ENCODE results near the gene MRM3. TPM values are rescaled to one million over a fixed set of nuclear protein-coding genes. Genes with fewer than 3 reads are reported as not detected.
"Not testable (repeated sequence)": the region's sequence is repeated elsewhere in the genome, so short reads cannot be mapped to it uniquely, and the experiment has no call there.

Gene MRM3
- total and polyA plus RNA-seq, 2 donors: 13.2 to 15.4 TPM

DNA sequence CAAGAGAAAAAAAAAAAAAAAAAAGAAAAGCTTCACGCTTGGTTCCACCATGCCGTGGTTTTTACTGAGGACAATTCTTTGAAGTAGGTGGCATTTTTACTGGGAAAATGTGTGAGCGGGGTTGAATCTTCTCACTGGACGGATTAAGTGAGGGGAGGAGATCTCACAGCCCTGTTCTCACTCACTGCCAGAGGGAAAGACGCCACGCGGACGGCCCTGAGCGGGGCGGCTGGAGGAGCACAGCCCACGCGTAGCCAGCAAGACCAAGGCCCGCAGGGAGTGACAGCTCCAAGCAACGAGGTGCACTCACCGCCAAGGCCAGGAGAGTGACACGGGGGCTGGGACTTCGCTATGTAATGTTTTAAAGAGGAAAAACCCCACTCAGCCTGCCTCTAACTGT is 43.1 kb downstream of the MRM3 start:
- 91% methylated on average over 17 of the region's 17 CpGs for WGBS
- H3K36me3 ChIP-seq (ENCODE audit: control insufficient read depth in 2 of 2, insufficient read depth in 2 of 2, low read length in 1 of 2): no peaks in the 10 kb centered on the region
- peaks cover 0 to 1% of the 10 kb centered on the region in 2 donors for H3K9me3 ChIP-seq (ENCODE audit: control insufficient read depth in 2 of 2, insufficient read depth in 1 of 2, low read length in 1 of 2)
- no peak overlapping the region for H3K27ac ChIP-seq (ENCODE audit: low read depth in 1 of 2, low read length in 1 of 2)
- no peak overlapping the region for H3K4me3 ChIP-seq (ENCODE audit: low read length in 2 of 2)
- H3K4me1 ChIP-seq (ENCODE audit: control insufficient read depth in 2 of 2, insufficient read depth in 2 of 2, low read length in 2 of 2): no peaks in the 10 kb centered on the region
- no peak for DNase-seq (ENCODE audit: low read depth in 6 of 9, low spot score in 9 of 9)
- H3K27me3 ChIP-seq (ENCODE audit: control insufficient read depth in 2 of 2, insufficient read depth in 1 of 2, low read length in 1 of 2): no peaks in the 10 kb centered on the region

DNA sequence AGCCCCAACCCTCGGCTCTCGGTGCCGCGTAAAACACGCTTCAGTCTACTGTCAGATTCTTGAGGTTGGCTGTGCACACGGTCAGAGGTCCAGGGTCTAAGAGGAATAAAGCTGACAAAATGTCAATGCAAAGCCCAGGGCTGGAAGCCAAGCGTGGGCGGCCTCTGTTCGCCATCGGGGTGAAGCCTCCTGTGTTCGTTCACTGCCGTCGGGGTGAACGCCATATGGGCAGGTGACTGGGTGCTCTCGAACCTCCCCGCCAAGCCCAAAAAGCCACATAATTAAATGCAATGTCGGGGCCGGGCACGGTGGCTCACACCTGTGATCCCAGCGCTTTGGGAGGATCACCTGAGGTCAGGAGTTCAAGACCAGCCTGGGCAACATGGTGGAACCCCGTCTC is 44.6 kb downstream of the MRM3 start:
- H3K4me1 ChIP-seq (ENCODE audit: control insufficient read depth in 2 of 2, insufficient read depth in 2 of 2, low read length in 2 of 2): no peaks in the 10 kb centered on the region
- 93% methylated on average over 21 of the region's 21 CpGs for WGBS

GRCh38 chr17:828761-829160 is 46.6 kb downstream of the MRM3 start:
- H3K4me1 ChIP-seq (ENCODE audit: control insufficient read depth in 2 of 2, insufficient read depth in 2 of 2, low read length in 2 of 2): no peaks in the 10 kb centered on the region
- no peak overlapping the region for H3K4me3 ChIP-seq (ENCODE audit: low read length in 2 of 2)
- H3K27ac ChIP-seq (ENCODE audit: low read depth in 1 of 2, low read length in 1 of 2): no peak overlapping the region
- 82% methylated on average over 5 of the region's 5 CpGs for WGBS
- H3K36me3 ChIP-seq (ENCODE audit: control insufficient read depth in 2 of 2, insufficient read depth in 2 of 2, low read length in 1 of 2): no peaks in the 10 kb centered on the region
- no peaks in the 10 kb centered on the region for H3K27me3 ChIP-seq (ENCODE audit: control insufficient read depth in 2 of 2, insufficient read depth in 1 of 2, low read length in 1 of 2)
- peaks cover 0 to 6% of the 10 kb centered on the region in 2 donors for H3K9me3 ChIP-seq (ENCODE audit: control insufficient read depth in 2 of 2, insufficient read depth in 1 of 2, low read length in 1 of 2)
- no peak for DNase-seq (ENCODE audit: low read depth in 6 of 9, low spot score in 9 of 9)

More for the DNA sequence above, 44.6 kb downstream of the MRM3 start:
- Histone ChIP-seq H3K27ac (ENCODE audit: low read depth in 1 of 2, low read length in 1 of 2) (no peak overlapping the region), H3K9me3 (ENCODE audit: control insufficient read depth in 2 of 2, insufficient read depth in 1 of 2, low read length in 1 of 2) (peaks cover 0 to 6% of the 10 kb centered on the region in 2 donors), H3K27me3 (ENCODE audit: control insufficient read depth in 2 of 2, insufficient read depth in 1 of 2, low read length in 1 of 2) (no peaks in the 10 kb centered on the region), H3K36me3 (ENCODE audit: control insufficient read depth in 2 of 2, insufficient read depth in 2 of 2, low read length in 1 of 2) (no peaks in the 10 kb centered on the region), H3K4me3 (ENCODE audit: low read length in 2 of 2) (no peak overlapping the region)
- no peak for DNase-seq (ENCODE audit: low read depth in 6 of 9, low spot score in 9 of 9)

- not testable (repeated sequence) for DNase-seq (ENCODE audit: low read depth in 6 of 9, low spot score in 9 of 9); H3K4me1 ChIP-seq (ENCODE audit: control insufficient read depth in 2 of 2, insufficient read depth in 2 of 2, low read length in 2 of 2); H3K27me3 ChIP-seq (ENCODE audit: control insufficient read depth in 2 of 2, insufficient read depth in 1 of 2, low read length in 1 of 2); H3K4me3 ChIP-seq (ENCODE audit: low read length in 2 of 2); H3K36me3 ChIP-seq (ENCODE audit: control insufficient read depth in 2 of 2, insufficient read depth in 2 of 2, low read length in 1 of 2); H3K9me3 ChIP-seq (ENCODE audit: control insufficient read depth in 2 of 2, insufficient read depth in 1 of 2, low read length in 1 of 2); H3K27ac ChIP-seq (ENCODE audit: low read depth in 1 of 2, low read length in 1 of 2)
- 70% methylated on average over 3 of the region's 3 CpGs for WGBS
These were observed 47.5 kb downstream of the MRM3 start for GRCh38 chr17:829614-830013.

- H3K36me3 ChIP-seq (ENCODE audit: control insufficient read depth in 2 of 2, insufficient read depth in 2 of 2, low read length in 1 of 2): no peaks in the 10 kb centered on the region
- H3K4me1 ChIP-seq (ENCODE audit: control insufficient read depth in 2 of 2, insufficient read depth in 2 of 2, low read length in 2 of 2): no peaks in the 10 kb centered on the region
- no peak overlapping the region for H3K4me3 ChIP-seq (ENCODE audit: low read length in 2 of 2)
- H3K9me3 ChIP-seq (ENCODE audit: control insufficient read depth in 2 of 2, insufficient read depth in 1 of 2, low read length in 1 of 2): peaks cover 0 to 6% of the 10 kb centered on the region in 2 donors
- 85% methylated on average over 19 of the region's 19 CpGs for WGBS
- no peak overlapping the region for H3K27ac ChIP-seq (ENCODE audit: low read depth in 1 of 2, low read length in 1 of 2)
- no peak for DNase-seq (ENCODE audit: low read depth in 6 of 9, low spot score in 9 of 9)
- no peaks in the 10 kb centered on the region for H3K27me3 ChIP-seq (ENCODE audit: control insufficient read depth in 2 of 2, insufficient read depth in 1 of 2, low read length in 1 of 2)
These were observed 48.2 kb downstream of the MRM3 start for GRCh38 chr17:830381-830780.

- H3K27ac ChIP-seq (ENCODE audit: low read depth in 1 of 2, low read length in 1 of 2): no peak overlapping the region
- H3K4me1 ChIP-seq (ENCODE audit: control insufficient read depth in 2 of 2, insufficient read depth in 2 of 2, low read length in 2 of 2): no peaks in the 10 kb centered on the region
- H3K27me3 ChIP-seq (ENCODE audit: control insufficient read depth in 2 of 2, insufficient read depth in 1 of 2, low read length in 1 of 2): no peaks in the 10 kb centered on the region
- H3K4me3 ChIP-seq (ENCODE audit: low read length in 2 of 2): no peak overlapping the region
- no peaks in the 10 kb centered on the region for H3K36me3 ChIP-seq (ENCODE audit: control insufficient read depth in 2 of 2, insufficient read depth in 2 of 2, low read length in 1 of 2)
- 94% methylated on average over 7 of the region's 7 CpGs for WGBS
- peaks cover 0 to 6% of the 10 kb centered on the region in 2 donors for H3K9me3 ChIP-seq (ENCODE audit: control insufficient read depth in 2 of 2, insufficient read depth in 1 of 2, low read length in 1 of 2)
- DNase-seq (ENCODE audit: low read depth in 6 of 9, low spot score in 9 of 9): no peak
These were observed 48.8 kb downstream of the MRM3 start for GRCh38 chr17:830950-831349.

GRCh38 chr17:834136-834535 is 52.0 kb downstream of the MRM3 start:
- Histone ChIP-seq H3K27ac (ENCODE audit: low read depth in 1 of 2, low read length in 1 of 2) (no peak overlapping the region), H3K9me3 (ENCODE audit: control insufficient read depth in 2 of 2, insufficient read depth in 1 of 2, low read length in 1 of 2) (peaks cover 0 to 6% of the 10 kb centered on the region in 2 donors), H3K4me1 (ENCODE audit: control insufficient read depth in 2 of 2, insufficient read depth in 2 of 2, low read length in 2 of 2) (no peaks in the 10 kb centered on the region), H3K4me3 (ENCODE audit: low read length in 2 of 2) (no peak overlapping the region), H3K27me3 (ENCODE audit: control insufficient read depth in 2 of 2, insufficient read depth in 1 of 2, low read length in 1 of 2) (no peaks in the 10 kb centered on the region), H3K36me3 (ENCODE audit: control insufficient read depth in 2 of 2, insufficient read depth in 2 of 2, low read length in 1 of 2) (no peaks in the 10 kb centered on the region)
- 93% methylated on average over 6 of the region's 6 CpGs for WGBS
- no peak for DNase-seq (ENCODE audit: low read depth in 6 of 9, low spot score in 9 of 9)

DNA sequence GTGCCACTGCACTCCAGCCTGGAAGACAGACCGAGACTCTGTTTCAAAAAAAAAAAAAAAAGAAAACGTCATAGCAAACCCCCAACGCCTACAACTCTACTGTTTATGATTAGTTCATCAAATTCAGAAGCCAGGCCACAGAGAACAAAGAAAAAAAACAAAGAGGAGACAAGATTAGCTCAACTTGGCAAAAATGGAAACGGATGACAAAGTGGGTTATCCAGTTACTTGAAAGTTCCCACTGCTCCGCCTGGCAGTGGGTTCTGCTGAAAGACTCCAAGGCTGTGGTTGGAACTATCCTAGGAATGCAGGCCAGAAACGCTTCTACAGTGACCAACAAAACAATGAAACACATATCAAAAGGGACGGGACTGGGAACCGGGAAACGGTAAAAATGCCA is 53.1 kb downstream of the MRM3 start:
- WGBS: 78% methylated on average over 9 of the region's 9 CpGs

DNA sequence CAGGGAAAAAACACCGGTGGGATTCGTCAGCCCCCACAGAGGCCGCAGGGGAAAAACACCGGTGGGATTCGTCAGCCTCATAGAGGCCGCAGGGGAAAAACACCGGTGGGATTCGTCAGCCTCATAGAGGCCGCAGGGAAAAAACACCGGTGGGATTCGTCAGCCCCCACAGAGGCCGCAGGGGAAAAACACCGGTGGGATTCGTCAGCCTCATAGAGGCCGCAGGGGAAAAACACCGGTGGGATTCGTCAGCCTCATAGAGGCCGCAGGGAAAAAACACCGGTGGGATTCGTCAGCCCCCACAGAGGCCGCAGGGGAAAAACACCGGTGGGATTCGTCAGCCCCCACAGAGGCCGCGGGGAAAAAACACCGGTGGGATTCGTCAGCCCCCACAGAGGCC is 53.6 kb downstream of the MRM3 start:
- H3K4me3 ChIP-seq (ENCODE audit: low read length in 2 of 2); H3K9me3 ChIP-seq (ENCODE audit: control insufficient read depth in 2 of 2, insufficient read depth in 1 of 2, low read length in 1 of 2); H3K36me3 ChIP-seq (ENCODE audit: control insufficient read depth in 2 of 2, insufficient read depth in 2 of 2, low read length in 1 of 2); H3K27ac ChIP-seq (ENCODE audit: low read depth in 1 of 2, low read length in 1 of 2); H3K4me1 ChIP-seq (ENCODE audit: control insufficient read depth in 2 of 2, insufficient read depth in 2 of 2, low read length in 2 of 2); H3K27me3 ChIP-seq (ENCODE audit: control insufficient read depth in 2 of 2, insufficient read depth in 1 of 2, low read length in 1 of 2); DNase-seq (ENCODE audit: low read depth in 6 of 9, low spot score in 9 of 9): not testable (repeated sequence)
- 55% methylated on average over 2 of the region's 27 CpGs for WGBS

More for the DNA sequence above, 53.1 kb downstream of the MRM3 start:
- Histone ChIP-seq H3K4me1 (ENCODE audit: control insufficient read depth in 2 of 2, insufficient read depth in 2 of 2, low read length in 2 of 2) (no peaks in the 10 kb centered on the region), H3K9me3 (ENCODE audit: control insufficient read depth in 2 of 2, insufficient read depth in 1 of 2, low read length in 1 of 2) (peaks cover 0 to 4% of the 10 kb centered on the region in 2 donors), H3K4me3 (ENCODE audit: low read length in 2 of 2) (no peak overlapping the region), H3K36me3 (ENCODE audit: control insufficient read depth in 2 of 2, insufficient read depth in 2 of 2, low read length in 1 of 2) (no peaks in the 10 kb centered on the region), H3K27ac (ENCODE audit: low read depth in 1 of 2, low read length in 1 of 2) (no peak overlapping the region), H3K27me3 (ENCODE audit: control insufficient read depth in 2 of 2, insufficient read depth in 1 of 2, low read length in 1 of 2) (no peaks in the 10 kb centered on the region)
- DNase-seq (ENCODE audit: low read depth in 6 of 9, low spot score in 9 of 9): no peak

- H3K27ac ChIP-seq (ENCODE audit: low read depth in 1 of 2, low read length in 1 of 2): peak overlapping the region in 1 of 2 donors; percentile 70
- 96% methylated on average over 9 of the region's 9 CpGs for WGBS
- peaks cover 0 to 7% of the 10 kb centered on the region in 2 donors for H3K9me3 ChIP-seq (ENCODE audit: control insufficient read depth in 2 of 2, insufficient read depth in 1 of 2, low read length in 1 of 2)
- no peaks in the 10 kb centered on the region for H3K36me3 ChIP-seq (ENCODE audit: control insufficient read depth in 2 of 2, insufficient read depth in 2 of 2, low read length in 1 of 2)
- no peak overlapping the region for H3K4me3 ChIP-seq (ENCODE audit: low read length in 2 of 2)
- no peaks in the 10 kb centered on the region for H3K27me3 ChIP-seq (ENCODE audit: control insufficient read depth in 2 of 2, insufficient read depth in 1 of 2, low read length in 1 of 2)
- no peaks in the 10 kb centered on the region for H3K4me1 ChIP-seq (ENCODE audit: control insufficient read depth in 2 of 2, insufficient read depth in 2 of 2, low read length in 2 of 2)
- no peak for DNase-seq (ENCODE audit: low read depth in 6 of 9, low spot score in 9 of 9)
These were observed 54.0 kb downstream of the MRM3 start for GRCh38 chr17:836151-836550.
